ENCODE measurements around the gene FUT2.
"Not testable (repeated sequence)": the region's sequence is repeated elsewhere in the genome, so short reads cannot be mapped to it uniquely, and the experiment has no call there.

FUT2 gene

DNA sequence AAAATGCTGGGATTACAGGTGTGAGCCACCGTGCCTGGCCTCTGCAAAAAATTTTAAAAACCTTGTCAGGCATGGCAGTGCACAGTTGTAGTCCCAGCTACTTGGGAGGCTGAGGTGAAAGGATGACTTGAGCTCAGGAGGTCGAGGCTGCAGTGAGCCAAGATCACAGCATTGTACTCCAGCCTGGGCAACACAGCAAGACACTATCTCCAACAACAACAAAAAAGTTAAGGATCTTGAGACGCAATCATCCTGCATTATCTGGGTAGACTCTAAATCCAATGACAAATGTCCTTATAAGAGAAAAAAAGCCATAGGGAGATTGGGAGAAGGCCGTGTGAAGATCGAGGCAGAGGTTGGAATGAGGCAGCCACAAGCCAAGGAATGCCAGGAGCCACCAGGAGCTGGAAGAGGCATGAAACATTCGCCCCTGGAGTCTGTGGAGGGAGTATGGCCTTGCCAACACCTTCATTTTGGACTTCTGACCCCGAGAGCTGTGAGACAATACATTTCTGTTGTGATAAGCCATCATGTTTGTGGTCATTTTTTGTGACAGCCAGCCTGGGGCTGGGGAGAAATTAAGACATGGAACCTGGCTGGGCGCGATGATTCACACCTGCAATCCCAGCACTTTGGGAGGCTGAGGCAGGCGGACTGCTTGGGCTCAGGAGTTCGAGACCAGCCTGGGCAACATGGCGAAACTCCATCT, 44.6 kb upstream of the FUT2 start:
- Histone ChIP-seq H3K4me3 (ENCODE audit: low read depth, low read length) (no peak overlapping the region), H3K4me2 (ENCODE audit: low read length) (no peak overlapping the region), H3K27me3 (ENCODE audit: control insufficient read depth, insufficient read depth, low read length) (no peaks in the 10 kb centered on the region), H3K79me2 (no peaks in the 10 kb centered on the region), H3K36me3 (ENCODE audit: control insufficient read depth, insufficient read depth, low read length) (no peaks in the 10 kb centered on the region), H3K9ac (no peak overlapping the region), H3K4me1 (peaks cover 3% of the 10 kb centered on the region), H3K9me3 (ENCODE audit: control insufficient read depth, low read length) (no peaks in the 10 kb centered on the region), H2AFZ (no peak overlapping the region), H3K27ac (no peak overlapping the region)
- TF ChIP-seq, protein P1, sequence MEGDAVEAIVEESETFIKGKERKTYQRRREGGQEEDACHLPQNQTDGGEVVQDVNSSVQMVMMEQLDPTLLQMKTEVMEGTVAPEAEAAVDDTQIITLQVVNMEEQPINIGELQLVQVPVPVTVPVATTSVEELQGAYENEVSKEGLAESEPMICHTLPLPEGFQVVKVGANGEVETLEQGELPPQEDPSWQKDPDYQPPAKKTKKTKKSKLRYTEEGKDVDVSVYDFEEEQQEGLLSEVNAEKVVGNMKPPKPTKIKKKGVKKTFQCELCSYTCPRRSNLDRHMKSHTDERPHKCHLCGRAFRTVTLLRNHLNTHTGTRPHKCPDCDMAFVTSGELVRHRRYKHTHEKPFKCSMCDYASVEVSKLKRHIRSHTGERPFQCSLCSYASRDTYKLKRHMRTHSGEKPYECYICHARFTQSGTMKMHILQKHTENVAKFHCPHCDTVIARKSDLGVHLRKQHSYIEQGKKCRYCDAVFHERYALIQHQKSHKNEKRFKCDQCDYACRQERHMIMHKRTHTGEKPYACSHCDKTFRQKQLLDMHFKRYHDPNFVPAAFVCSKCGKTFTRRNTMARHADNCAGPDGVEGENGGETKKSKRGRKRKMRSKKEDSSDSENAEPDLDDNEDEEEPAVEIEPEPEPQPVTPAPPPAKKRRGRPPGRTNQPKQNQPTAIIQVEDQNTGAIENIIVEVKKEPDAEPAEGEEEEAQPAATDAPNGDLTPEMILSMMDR (IDR thresholded peaks at IDR 0.05), result no peak

DNA sequence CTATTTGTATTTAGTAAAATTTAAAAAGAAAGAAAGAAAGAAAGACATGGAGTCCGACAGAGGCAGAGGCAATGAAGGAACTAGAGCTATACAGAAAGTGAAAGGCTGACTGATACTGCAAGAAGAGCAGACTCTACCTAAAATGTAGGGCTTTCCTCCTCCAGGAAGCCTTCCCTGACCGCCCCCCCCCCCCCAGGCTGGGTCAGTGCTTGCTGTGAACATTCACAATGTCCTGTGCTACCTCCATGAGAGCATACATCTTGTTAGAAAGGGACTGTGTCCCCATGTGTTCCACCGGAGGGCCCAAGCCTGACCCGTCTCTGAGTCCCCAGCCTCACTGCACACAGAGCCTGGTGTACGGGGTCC, 44.1 kb upstream of the FUT2 start:
- Histone ChIP-seq H3K4me3 (ENCODE audit: low read depth, low read length) (no peak overlapping the region), H3K36me3 (ENCODE audit: control insufficient read depth, insufficient read depth, low read length) (no peaks in the 10 kb centered on the region), H2AFZ (no peak overlapping the region), H3K9ac (no peak overlapping the region), H3K4me2 (ENCODE audit: low read length) (no peak overlapping the region), H3K9me3 (ENCODE audit: control insufficient read depth, low read length) (no peaks in the 10 kb centered on the region), H3K27ac (no peak overlapping the region), H3K79me2 (no peaks in the 10 kb centered on the region), H3K27me3 (ENCODE audit: control insufficient read depth, insufficient read depth, low read length) (no peaks in the 10 kb centered on the region), H3K4me1 (peaks cover 3% of the 10 kb centered on the region)
- TF ChIP-seq, protein P1 (IDR thresholded peaks at IDR 0.05), result no peak

DNA sequence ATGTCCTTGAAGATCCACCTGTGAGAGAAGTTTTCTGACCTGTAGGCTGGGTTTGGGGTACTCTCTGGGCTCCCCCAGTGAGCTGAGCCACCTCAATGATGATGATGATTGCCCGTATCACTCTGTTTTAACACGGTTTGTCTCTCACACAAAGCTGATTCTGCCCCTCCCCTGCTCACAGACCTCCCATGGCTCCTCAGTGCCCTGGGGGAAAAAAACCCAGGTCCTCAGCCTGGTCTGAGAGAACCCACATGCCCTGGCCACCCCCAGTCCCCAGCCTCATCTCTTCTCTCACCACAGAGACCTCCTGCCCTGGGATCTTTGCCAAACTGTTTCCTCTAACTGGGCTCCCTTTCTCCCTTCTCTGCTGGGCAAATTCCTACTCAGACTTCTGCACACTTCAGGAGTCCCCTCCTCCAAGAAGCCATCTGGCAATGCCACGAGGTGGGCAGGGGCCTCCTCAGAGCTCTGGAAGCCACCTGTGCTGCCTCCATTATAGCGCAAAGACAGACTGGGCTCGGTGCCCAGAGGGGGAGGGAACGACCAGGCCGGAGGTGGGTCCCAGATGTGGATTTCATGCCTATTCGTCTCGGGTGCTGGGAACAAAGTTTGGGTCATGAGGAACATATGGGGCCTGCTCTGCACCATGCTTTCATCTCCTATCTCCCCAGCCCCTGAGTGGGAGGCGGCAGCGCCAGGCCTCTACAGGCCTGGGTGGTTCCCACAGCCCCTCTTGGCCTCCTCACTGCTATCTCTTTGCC, 41.3 kb upstream of the FUT2 start:
- H3K4me2 ChIP-seq (ENCODE audit: low read length), result no peak overlapping the region
- H3K9me3 ChIP-seq (ENCODE audit: control insufficient read depth, low read length), result no peaks in the 10 kb centered on the region
- H3K27ac ChIP-seq, result no peak overlapping the region
- no peaks in the 10 kb centered on the region for H3K27me3 ChIP-seq (ENCODE audit: control insufficient read depth, insufficient read depth, low read length)
- no peak overlapping the region for H3K9ac ChIP-seq
- H2AFZ ChIP-seq, result no peak overlapping the region
- TF ChIP-seq, protein P1 (IDR thresholded peaks at IDR 0.05), result no peak
- no peaks in the 10 kb centered on the region for H3K79me2 ChIP-seq
- no peak overlapping the region for H3K4me3 ChIP-seq (ENCODE audit: low read depth, low read length)
- peaks cover under 1% of the 10 kb centered on the region for H3K4me1 ChIP-seq
- H3K36me3 ChIP-seq (ENCODE audit: control insufficient read depth, insufficient read depth, low read length), result no peaks in the 10 kb centered on the region

DNA sequence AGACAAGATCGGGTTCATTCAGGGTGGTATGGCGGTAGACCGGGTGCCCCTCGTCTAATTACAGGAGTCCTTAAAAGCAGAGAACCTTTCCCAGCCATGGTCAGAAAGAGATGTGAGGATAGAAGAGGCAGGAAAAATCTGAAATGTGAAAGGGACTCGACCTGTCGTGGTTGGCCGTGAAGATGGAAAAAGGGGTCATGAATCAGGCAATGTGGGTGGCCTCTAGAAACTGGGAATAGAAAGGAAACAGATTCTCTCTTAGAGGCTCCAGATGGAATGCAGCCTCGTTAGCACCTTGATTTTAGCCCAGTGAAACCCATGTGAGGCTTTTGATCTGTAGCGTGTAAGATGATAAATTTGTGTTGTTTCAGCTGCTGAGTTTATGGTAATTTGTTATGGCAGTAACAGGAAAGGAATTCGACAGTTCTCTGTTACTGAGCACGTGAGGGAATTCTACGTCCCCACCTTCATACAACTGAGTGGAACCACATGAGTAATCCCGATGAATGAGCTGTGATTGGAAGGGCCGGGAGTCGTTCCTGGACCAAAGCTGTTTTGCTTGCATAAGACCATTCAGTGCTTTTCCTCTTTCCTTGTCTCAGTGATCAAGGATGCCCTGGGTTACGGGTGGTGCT, 38.8 kb upstream of the FUT2 start:
- Histone ChIP-seq H3K4me1 (no peaks in the 10 kb centered on the region), H3K4me3 (ENCODE audit: low read depth, low read length) (no peak overlapping the region), H2AFZ (peak overlapping the region; percentile 39), H3K27me3 (ENCODE audit: control insufficient read depth, insufficient read depth, low read length) (no peaks in the 10 kb centered on the region), H3K9ac (no peak overlapping the region), H3K27ac (no peak overlapping the region), H3K79me2 (no peaks in the 10 kb centered on the region), H3K9me3 (ENCODE audit: control insufficient read depth, low read length) (no peaks in the 10 kb centered on the region), H3K36me3 (ENCODE audit: control insufficient read depth, insufficient read depth, low read length) (no peaks in the 10 kb centered on the region), H3K4me2 (ENCODE audit: low read length) (no peak overlapping the region)
- TF ChIP-seq, protein P1 (IDR thresholded peaks at IDR 0.05), result no peak

DNA sequence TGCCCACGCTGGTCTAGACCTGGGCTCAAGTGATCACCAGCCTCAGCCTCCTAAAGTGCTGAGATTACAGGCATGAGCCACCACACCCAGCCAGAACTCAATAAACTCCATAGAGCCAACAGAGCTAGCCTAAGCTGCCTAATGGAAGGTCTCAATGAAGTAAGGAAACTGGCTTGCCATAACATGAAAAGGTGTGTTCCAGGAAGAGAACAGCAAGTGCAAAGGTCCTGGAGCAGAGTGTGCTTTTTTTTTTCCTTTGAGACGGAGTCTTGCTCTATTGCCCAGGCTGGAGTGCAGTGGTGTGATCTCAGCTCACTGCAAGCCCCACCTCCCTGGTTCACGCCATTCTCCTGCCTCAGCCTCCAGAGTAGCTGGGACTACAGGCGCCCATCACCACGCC, 37.9 kb upstream of the FUT2 start:
- not testable (repeated sequence) for H3K36me3 ChIP-seq (ENCODE audit: control insufficient read depth, insufficient read depth, low read length); H2AFZ ChIP-seq; H3K9ac ChIP-seq; H3K9me3 ChIP-seq (ENCODE audit: control insufficient read depth, low read length); H3K4me3 ChIP-seq (ENCODE audit: low read depth, low read length); H3K4me2 ChIP-seq (ENCODE audit: low read length); H3K27me3 ChIP-seq (ENCODE audit: control insufficient read depth, insufficient read depth, low read length); H3K27ac ChIP-seq; H3K4me1 ChIP-seq; H3K79me2 ChIP-seq

All from parathyroid adenoma (tissue), 2 donors.